A549 (cell line): ENCODE results near the gene OR6K2.

Experiments
- CHD2 ChIP-seq: fragments of 150-350 bp; IDR thresholded peaks from 2 replicates; pipeline ENCODE4 v1.6.1; 2014; ENCODE audit warnings: low read length; ENCODE audit not compliant: partially characterized antibody
- CTCF ChIP-seq: fragments of >200 bp; sonication (Bioruptor Twin); formaldehyde crosslinking; IDR thresholded peaks from 3 replicates; pipeline ENCODE4 v1.5.1; 2016
- HOXA7 ChIP-seq: fragments of 250-450 bp; sonication (Bioruptor Pico); IDR thresholded peaks from 2 replicates; pipeline ENCODE4 v1.5.0; 2020; ENCODE audit warnings: mild to moderate bottlenecking, moderate library complexity
- POLR2A ChIP-seq: IDR thresholded peaks from 2 replicates; pipeline ENCODE4 v1.6.1; 2012; ENCODE audit warnings: mild to moderate bottlenecking, low read length

GRCh38 chr1:158720620-158721019 lies 20.2 kb upstream of the OR6K2 start, which contains the start of gene OR6K3:
- TF ChIP-seq CHD2 (no peak), CTCF (no peak), POLR2A (no peak), HOXA7 (CRISPR knock-in tag) (no peak)
